BE2C (cell line): ENCODE data around the gene CNTN4.
A peak's percentile ranks its signal among the peaks of the same experiment; 100 is the strongest.

Experiments used
- DNase-seq: peaks from one replicate; pipeline ENCODE4 v3.0.0-alpha.2; 2020
- H3K27me3 ChIP-seq: fragments of 250-450 bp; sonication (Bioruptor Pico); 2 replicates; pipeline ENCODE4 v1.5.1; 2020; ENCODE audit warnings: mild to moderate bottlenecking
- H3K36me3 ChIP-seq: fragments of 250-450 bp; sonication (Bioruptor Pico); 2 replicates; pipeline ENCODE4 v1.5.1; 2020; ENCODE audit warnings: mild to moderate bottlenecking
- H3K4me1 ChIP-seq: fragments of 250-450 bp; sonication (Bioruptor Pico); 2 replicates; pipeline ENCODE4 v1.5.1; 2020
- H3K4me3 ChIP-seq: 2 replicates; pipeline ENCODE4 v1.5.1; 2011; ENCODE audit warnings: low read depth, low read length
- H3K9me3 ChIP-seq: fragments of 250-450 bp; sonication (Bioruptor Pico); 2 replicates; pipeline ENCODE4 v1.5.1; 2020
- CTCF ChIP-seq: IDR thresholded peaks from 2 replicates; pipeline ENCODE4 v1.5.1; 2012; ENCODE audit warnings: mild to moderate bottlenecking, low read depth, low read length

Gene CNTN4

GRCh38 chr3:2099779-2100191 is 1.1 kb downstream of the CNTN4 start:
- no peaks in the 10 kb centered on the region for H3K27me3 ChIP-seq
- no peaks in the 10 kb centered on the region for H3K4me1 ChIP-seq
- H3K36me3 ChIP-seq: no peaks in the 10 kb centered on the region
- TF ChIP-seq CTCF: no peak
- no peak for DNase-seq
- H3K4me3 ChIP-seq: peak overlapping the region; percentile 61
- H3K9me3 ChIP-seq: no peaks in the 10 kb centered on the region

- no peak for DNase-seq
- H3K27me3 ChIP-seq: no peaks in the 10 kb centered on the region
- H3K9me3 ChIP-seq: no peaks in the 10 kb centered on the region
- no peak for TF ChIP-seq CTCF
- H3K4me3 ChIP-seq: no peak overlapping the region
- no peaks in the 10 kb centered on the region for H3K4me1 ChIP-seq
- H3K36me3 ChIP-seq: no peaks in the 10 kb centered on the region
These were observed 7.8 kb downstream of the CNTN4 start for GRCh38 chr3:2106438-2106837.

GRCh38 chr3:2110597-2111117 is 12.0 kb downstream of the CNTN4 start:
- no peak for DNase-seq
- TF ChIP-seq CTCF: no peak
- Histone ChIP-seq H3K9me3 (no peaks in the 10 kb centered on the region), H3K36me3 (no peaks in the 10 kb centered on the region), H3K4me1 (no peaks in the 10 kb centered on the region), H3K27me3 (no peaks in the 10 kb centered on the region), H3K4me3 (no peak overlapping the region)

GRCh38 chr3:2114617-2115275 is 16.1 kb downstream of the CNTN4 start:
- Histone ChIP-seq H3K4me1 (no peaks in the 10 kb centered on the region), H3K9me3 (no peaks in the 10 kb centered on the region)

GRCh38 chr3:2130726-2131125 is 32.1 kb downstream of the CNTN4 start:
- TF ChIP-seq CTCF: no peak
- Histone ChIP-seq H3K9me3 (no peaks in the 10 kb centered on the region), H3K4me3 (no peak overlapping the region), H3K36me3 (no peaks in the 10 kb centered on the region), H3K4me1 (no peaks in the 10 kb centered on the region), H3K27me3 (no peaks in the 10 kb centered on the region)
- DNase-seq: no peak

More at GRCh38 chr3:2114617-2115275, 16.1 kb downstream of the CNTN4 start:
- Histone ChIP-seq H3K36me3 (no peaks in the 10 kb centered on the region), H3K4me3 (no peak overlapping the region), H3K27me3 (no peaks in the 10 kb centered on the region)
- no peak for DNase-seq
- no peak for TF ChIP-seq CTCF

GRCh38 chr3:2133146-2133545 is 34.5 kb downstream of the CNTN4 start:
- Histone ChIP-seq H3K4me3 (no peak overlapping the region), H3K4me1 (no peaks in the 10 kb centered on the region), H3K36me3 (no peaks in the 10 kb centered on the region), H3K9me3 (no peaks in the 10 kb centered on the region), H3K27me3 (no peaks in the 10 kb centered on the region)
- no peak for DNase-seq
- no peak for TF ChIP-seq CTCF
